Hepatocyte (in vitro differentiated cells): ENCODE measurements around the gene DBT. TPM values are rescaled to one million over a fixed set of nuclear protein-coding genes. Genes with fewer than 3 reads are reported as not detected.

Experiments used
- DNase-seq: peaks from one replicate; pipeline ENCODE4 v3.0.0-alpha.2; 2016; ENCODE audit warnings: low spot score
- H2AFZ ChIP-seq: fragments of 200-600 bp; sonication (generic); 2 replicates; pipeline ENCODE4 v1.6.0; 2016; ENCODE audit warnings: antibody characterized with exemption, mild to moderate bottlenecking
- H3K27ac ChIP-seq: fragments of 200-600 bp; sonication (generic); 2 replicates; pipeline ENCODE4 v1.5.1; 2016; ENCODE audit warnings: mild to moderate bottlenecking
- H3K27me3 ChIP-seq: fragments of 200-600 bp; sonication (generic); 2 replicates; pipeline ENCODE4 v1.6.1; 2016
- H3K36me3 ChIP-seq: fragments of 200-600 bp; sonication (generic); replicated peaks from 2 replicates; pipeline ENCODE4 v1.5.1; 2016; ENCODE audit warnings: low read depth; ENCODE audit not compliant: insufficient read depth
- H3K4me1 ChIP-seq: fragments of 200-600 bp; sonication (generic); 2 replicates; pipeline ENCODE4 v1.5.1; 2016; ENCODE audit warnings: mild to moderate bottlenecking, moderate library complexity; ENCODE audit not compliant: insufficient read depth
- H3K4me2 ChIP-seq: fragments of 200-600 bp; sonication (generic); 2 replicates; pipeline ENCODE4 v1.6.0; 2016
- H3K4me3 ChIP-seq: fragments of 200-600 bp; sonication (generic); 2 replicates; pipeline ENCODE4 v1.5.1; 2016; ENCODE audit warnings: mild to moderate bottlenecking
- H3K79me2 ChIP-seq: fragments of 200-600 bp; sonication (generic); 2 replicates; pipeline ENCODE4 v1.6.0; 2017; ENCODE audit warnings: mild to moderate bottlenecking
- H3K9me2 ChIP-seq: fragments of 200-600 bp; sonication (generic); replicated peaks from 2 replicates; pipeline ENCODE4 v1.6.0; 2017; ENCODE audit warnings: mild to moderate bottlenecking; ENCODE audit not compliant: insufficient read depth
- H3K9me3 ChIP-seq: fragments of 200-600 bp; sonication (generic); 2 replicates; pipeline ENCODE4 v1.5.1; 2016; ENCODE audit warnings: low read depth, mild to moderate bottlenecking
- H4K20me1 ChIP-seq: fragments of 200-600 bp; sonication (generic); 2 replicates; pipeline ENCODE4 v1.6.0; 2016; ENCODE audit warnings: mild to moderate bottlenecking; ENCODE audit not compliant: insufficient read depth, poor library complexity, severe bottlenecking
- EZH2 ChIP-seq: fragments of 200-600 bp; sonication (generic); IDR thresholded peaks from 2 replicates; pipeline ENCODE4 v1.6.1; 2016; ENCODE audit warnings: antibody characterized with exemption, mild to moderate bottlenecking, borderline replicate concordance
- EZH2phosphoT487 ChIP-seq: fragments of 200-600 bp; sonication (generic); IDR thresholded peaks from one replicate; pipeline ENCODE4 v1.6.1; 2018; ENCODE audit warnings: antibody characterized with exemption, mild to moderate bottlenecking, low read depth, moderate library complexity; ENCODE audit not compliant: unreplicated experiment, severe bottlenecking
- WGBS: methylation state at CpG from one replicate; pipeline ENCODE4 v1.1.6; 2016; ENCODE audit warnings: low lambda C conversion rate; ENCODE audit errors: missing lambda C conversion rate; 5-methylcytosine and 5-hydroxymethylcytosine counted together
- polyA plus RNA-seq: library from polyadenylated mRNA; unstranded; fragments of >200 nt; fragmentation: Nextera tagmentation; extraction: Ambion mirVana; gene quantifications from 2 replicates; pipeline ENCODE4 v1.2.1, GENCODE V29; 2016
- total RNA-seq: library from RNA; depleted of rRNA; stranded (reverse); fragments of >200 nt; gene quantifications from 2 replicates; pipeline ENCODE4 v1.2.3, GENCODE V29; 2014
- TF ChIP-seq, protein P1 (sequence below): fragments of 200-600 bp; sonication (generic); IDR thresholded peaks from 2 replicates; pipeline ENCODE4 v1.5.1; 2016; ENCODE audit warnings: antibody characterized with exemption, mild to moderate bottlenecking; ENCODE audit not compliant: poor library complexity

The DBT gene
- total and polyA plus RNA-seq, 2 experiments from 2014 or later: 9.2 to 11.8 TPM

DNA sequence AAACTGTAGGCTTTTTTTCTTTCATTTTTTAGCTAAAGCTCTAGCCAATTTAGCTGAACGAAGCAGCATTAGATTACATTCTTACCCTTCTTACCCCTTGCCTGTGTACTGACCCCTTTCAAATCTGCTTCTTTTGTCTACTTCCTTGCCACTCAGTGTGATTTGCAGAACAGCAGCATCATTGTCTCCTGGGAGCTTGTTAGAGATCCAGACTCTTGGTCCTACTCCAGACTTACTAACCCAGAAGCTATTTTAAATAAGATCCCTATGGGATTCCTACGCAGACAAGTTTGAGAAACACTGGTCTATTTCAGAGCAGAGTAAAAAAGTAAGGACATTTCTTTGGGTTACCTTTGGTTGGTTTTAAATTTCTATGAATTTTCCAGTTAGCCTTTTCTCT lies 85.4 kb downstream of the DBT start:
- WGBS: 80% methylated on average over 2 of the region's 2 CpGs

DNA sequence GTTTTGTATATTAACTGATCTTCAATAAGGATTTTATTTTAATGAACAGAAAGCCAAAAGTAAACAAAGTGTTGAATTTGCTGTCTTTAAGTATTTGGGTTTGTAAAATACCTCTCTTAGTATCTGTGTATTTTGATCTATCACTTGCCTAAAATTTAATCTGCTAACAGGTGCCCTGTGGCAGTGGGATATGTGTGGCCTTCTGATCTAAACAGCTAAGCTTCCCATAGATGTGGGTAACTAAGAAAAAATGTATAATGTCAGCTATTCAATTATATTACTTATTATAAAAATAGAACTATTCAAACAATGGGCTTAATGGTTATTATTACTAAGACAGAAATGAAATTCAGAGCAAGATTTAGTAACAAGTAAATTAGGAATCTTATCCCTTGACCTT lies 86.8 kb downstream of the DBT start:
- no peaks in the 10 kb centered on the region for H3K4me1 ChIP-seq
- DNase-seq: no peak
- H4K20me1 ChIP-seq: no peaks in the 10 kb centered on the region
- no peak overlapping the region for H3K4me3 ChIP-seq
- H3K9me2 ChIP-seq: no peaks in the 10 kb centered on the region
- no peak for TF ChIP-seq EZH2
- no peak for TF ChIP-seq EZH2phosphoT487
- TF ChIP-seq, protein P1, sequence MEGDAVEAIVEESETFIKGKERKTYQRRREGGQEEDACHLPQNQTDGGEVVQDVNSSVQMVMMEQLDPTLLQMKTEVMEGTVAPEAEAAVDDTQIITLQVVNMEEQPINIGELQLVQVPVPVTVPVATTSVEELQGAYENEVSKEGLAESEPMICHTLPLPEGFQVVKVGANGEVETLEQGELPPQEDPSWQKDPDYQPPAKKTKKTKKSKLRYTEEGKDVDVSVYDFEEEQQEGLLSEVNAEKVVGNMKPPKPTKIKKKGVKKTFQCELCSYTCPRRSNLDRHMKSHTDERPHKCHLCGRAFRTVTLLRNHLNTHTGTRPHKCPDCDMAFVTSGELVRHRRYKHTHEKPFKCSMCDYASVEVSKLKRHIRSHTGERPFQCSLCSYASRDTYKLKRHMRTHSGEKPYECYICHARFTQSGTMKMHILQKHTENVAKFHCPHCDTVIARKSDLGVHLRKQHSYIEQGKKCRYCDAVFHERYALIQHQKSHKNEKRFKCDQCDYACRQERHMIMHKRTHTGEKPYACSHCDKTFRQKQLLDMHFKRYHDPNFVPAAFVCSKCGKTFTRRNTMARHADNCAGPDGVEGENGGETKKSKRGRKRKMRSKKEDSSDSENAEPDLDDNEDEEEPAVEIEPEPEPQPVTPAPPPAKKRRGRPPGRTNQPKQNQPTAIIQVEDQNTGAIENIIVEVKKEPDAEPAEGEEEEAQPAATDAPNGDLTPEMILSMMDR: no peak
- H3K27me3 ChIP-seq: no peaks in the 10 kb centered on the region
- H3K27ac ChIP-seq: no peak overlapping the region
- no peak overlapping the region for H2AFZ ChIP-seq
- no peaks in the 10 kb centered on the region for H3K9me3 ChIP-seq
- H3K36me3 ChIP-seq: no peaks in the 10 kb centered on the region
- H3K4me2 ChIP-seq: no peak overlapping the region
- no peaks in the 10 kb centered on the region for H3K79me2 ChIP-seq

More for the DNA sequence above, 85.4 kb downstream of the DBT start:
- Histone ChIP-seq H3K36me3 (no peaks in the 10 kb centered on the region), H3K79me2 (no peaks in the 10 kb centered on the region), H3K9me2 (no peaks in the 10 kb centered on the region), H3K4me3 (no peak overlapping the region), H3K4me2 (no peak overlapping the region), H3K4me1 (no peaks in the 10 kb centered on the region), H4K20me1 (no peaks in the 10 kb centered on the region), H3K27me3 (no peaks in the 10 kb centered on the region), H2AFZ (no peak overlapping the region), H3K9me3 (no peaks in the 10 kb centered on the region), H3K27ac (no peak overlapping the region)
- DNase-seq: no peak
- TF ChIP-seq EZH2: no peak
- no peak for TF ChIP-seq EZH2phosphoT487
- TF ChIP-seq, protein P1: no peak

- Histone ChIP-seq H3K27ac (no peak overlapping the region), H4K20me1 (no peaks in the 10 kb centered on the region), H3K9me2 (no peaks in the 10 kb centered on the region), H3K79me2 (no peaks in the 10 kb centered on the region), H3K36me3 (no peaks in the 10 kb centered on the region), H3K4me3 (no peak overlapping the region), H3K9me3 (no peaks in the 10 kb centered on the region), H3K4me2 (no peak overlapping the region), H3K4me1 (no peaks in the 10 kb centered on the region), H2AFZ (no peak overlapping the region), H3K27me3 (no peaks in the 10 kb centered on the region)
- DNase-seq: no peak
- TF ChIP-seq EZH2phosphoT487 (no peak), EZH2 (no peak)
- TF ChIP-seq, protein P1: no peak
- 92% methylated on average over 4 of the region's 4 CpGs for WGBS
Measured at GRCh38 chr1:100152271-100152670, 97.4 kb downstream of the DBT start.

- TF ChIP-seq EZH2 (no peak), EZH2phosphoT487 (no peak)
- TF ChIP-seq, protein P1: no peak
- DNase-seq: no peak
- Histone ChIP-seq H2AFZ (no peak overlapping the region), H3K27ac (no peak overlapping the region), H3K4me3 (no peak overlapping the region), H3K27me3 (no peaks in the 10 kb centered on the region), H3K36me3 (no peaks in the 10 kb centered on the region), H3K4me2 (no peak overlapping the region), H3K4me1 (no peaks in the 10 kb centered on the region), H4K20me1 (no peaks in the 10 kb centered on the region), H3K79me2 (no peaks in the 10 kb centered on the region), H3K9me3 (no peaks in the 10 kb centered on the region), H3K9me2 (no peaks in the 10 kb centered on the region)
- 86% methylated on average over 2 of the region's 2 CpGs for WGBS
Measured at GRCh38 chr1:100151679-100152078, 98.0 kb downstream of the DBT start.
